OCI-LY7 (cell line): ENCODE measurements around the gene NFATC1. TPM values are rescaled to one million over a fixed set of nuclear protein-coding genes. Genes with fewer than 3 reads are reported as not detected.

Experiments used
- BruUV-seq: library from RNA; stranded (reverse); fragments of 400-500 nt; replicated peaks from 2 replicates; lab custom pipeline; 2021; lab: Mats Ljungman, UMichigan
- CTCF ChIA-PET: fragments of 300-600 bp; sonication (Branson Sonifier 250); formaldehyde crosslinking; loops from one replicate; lab custom pipeline; 2022; ENCODE audit warnings: antibody characterized with exemption; ENCODE audit not compliant: unreplicated experiment; lab: Charles Lee
- POLR2A ChIA-PET: fragments of 300-600 bp; sonication (Branson Sonifier 250); formaldehyde crosslinking; loops from one replicate; lab custom pipeline; 2022; ENCODE audit warnings: antibody characterized with exemption; lab: Charles Lee
- DNase-seq: peaks from one replicate; pipeline ENCODE4 v3.0.0-alpha.2; 2015; ENCODE audit warnings: low spot score
- H2AFZ ChIP-seq: fragments of 200-600 bp; sonication (generic), shearing (Covaris generic); 2 replicates; pipeline ENCODE4 v1.6.1; 2014; ENCODE audit warnings: mild to moderate bottlenecking, antibody characterized with exemption, low read length, moderate library complexity
- H3K27ac ChIP-seq: fragments of 200-600 bp; sonication (generic); 2 replicates; pipeline ENCODE4 v1.5.1; 2014; ENCODE audit warnings: mixed run types, low read depth, mild to moderate bottlenecking, moderate library complexity, low read length, inconsistent platforms; ENCODE audit not compliant: poor library complexity, severe bottlenecking
- H3K36me3 ChIP-seq: fragments of 200-600 bp; sonication (generic); 2 replicates; pipeline ENCODE4 v1.6.1; 2014; ENCODE audit warnings: mild to moderate bottlenecking, antibody characterized with exemption, low read length, moderate library complexity, mixed read lengths; ENCODE audit not compliant: insufficient read depth
- H3K4me1 ChIP-seq: fragments of 200-600 bp; sonication (generic); 2 replicates; pipeline ENCODE4 v1.5.1; 2014; ENCODE audit warnings: mild to moderate bottlenecking, low read length; ENCODE audit not compliant: insufficient read depth, poor library complexity, severe bottlenecking
- H3K4me2 ChIP-seq: fragments of 200-600 bp; sonication (generic); 2 replicates; pipeline ENCODE4 v1.6.1; 2014; ENCODE audit warnings: mild to moderate bottlenecking, low read length
- H3K4me3 ChIP-seq: fragments of 200-600 bp; sonication (generic); 2 replicates; pipeline ENCODE4 v1.5.1; 2014; ENCODE audit warnings: mild to moderate bottlenecking, low read depth, low read length; ENCODE audit not compliant: poor library complexity, severe bottlenecking
- H3K79me2 ChIP-seq: fragments of 200-600 bp; sonication (generic); 2 replicates; pipeline ENCODE4 v1.6.1; 2016; ENCODE audit warnings: low read depth, mild to moderate bottlenecking, low read length, moderate library complexity, mixed read lengths; ENCODE audit not compliant: insufficient read depth
- H3K9me2 ChIP-seq: fragments of 200-600 bp; sonication (generic); 2 replicates; pipeline ENCODE4 v1.6.1; 2016; ENCODE audit warnings: mild to moderate bottlenecking, low read length, mixed read lengths; ENCODE audit not compliant: insufficient read depth
- H3K9me3 ChIP-seq: fragments of 200-600 bp; sonication (generic); 2 replicates; pipeline ENCODE4 v1.6.1; 2014; ENCODE audit warnings: mild to moderate bottlenecking, mixed run types, low read length, mixed read lengths
- H4K20me1 ChIP-seq: fragments of 200-600 bp; sonication (generic); 2 replicates; pipeline ENCODE4 v1.6.1; 2014; ENCODE audit warnings: mild to moderate bottlenecking, antibody characterized with exemption, low read length, moderate library complexity, mixed read lengths; ENCODE audit not compliant: insufficient read depth
- EZH2phosphoT487 ChIP-seq: fragments of 200-600 bp; sonication (generic); IDR thresholded peaks from 2 replicates; pipeline ENCODE4 v1.6.1; 2018; ENCODE audit warnings: low read depth, borderline replicate concordance, mild to moderate bottlenecking, mixed run types, antibody characterized with exemption, low read length, moderate library complexity, mixed read lengths
- intact Hi-C: fragments of 100-400 bp; cut with micrococcal nuclease; formaldehyde crosslinking; loops from one replicate; pipeline ENCODE4 v1.10.0; 2022; ENCODE audit not compliant: unreplicated experiment
- total RNA-seq, 2 experiments: library from RNA; depleted of rRNA in 1 of 2; stranded (reverse); fragments of >200 nt in 1 of 2; shearing (Covaris generic) in 1 of 2; gene quantifications; 2 replicates each; pipeline ENCODE4 v1.2.3, GENCODE V29; 2014 to 2022
- TF ChIP-seq, protein P1 (sequence below): fragments of 200-600 bp; sonication (generic); conservative IDR thresholded peaks from 2 replicates; pipeline ENCODE4 v1.5.1; 2014; ENCODE audit warnings: mild to moderate bottlenecking, antibody characterized with exemption, low read length, moderate library complexity, mixed read lengths

Gene NFATC1
- total RNA-seq, 2 experiments from 2014 or later: 23.6 to 50.4 TPM

DNA sequence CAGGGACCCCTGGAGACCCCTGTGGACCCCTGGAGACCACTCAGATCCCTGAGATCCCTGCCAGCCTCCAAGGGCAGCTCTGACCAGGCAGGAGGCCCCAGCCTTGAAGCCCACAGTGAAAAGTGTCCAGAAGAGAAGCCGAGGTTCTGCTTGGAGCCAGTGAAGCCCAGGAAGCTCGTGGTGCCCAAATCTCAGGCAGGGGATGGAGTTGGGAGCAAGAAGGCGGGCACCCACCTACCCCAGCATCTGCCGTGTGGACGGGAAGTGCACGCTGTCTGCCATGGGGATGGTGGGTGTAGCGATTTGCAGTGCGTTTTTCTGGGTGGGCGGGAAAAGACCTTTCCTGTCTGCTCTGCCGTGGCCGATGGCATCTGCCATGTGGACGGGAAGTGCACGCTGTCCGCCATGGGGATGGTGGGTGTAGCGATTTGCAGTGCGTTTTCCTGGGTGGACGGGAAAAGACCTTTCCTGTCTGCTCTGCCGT lies 163.2 kb downstream of the NFATC1 start:
- Histone ChIP-seq H3K9me3 (peaks cover 4% of the 10 kb centered on the region), H3K36me3 (no peaks in the 10 kb centered on the region), H3K79me2 (no peaks in the 10 kb centered on the region), H3K4me1 (no peaks in the 10 kb centered on the region), H3K4me2 (no peak overlapping the region), H3K9me2 (no peaks in the 10 kb centered on the region), H3K27ac (no peak overlapping the region), H2AFZ (no peak overlapping the region), H3K4me3 (no peak overlapping the region), H4K20me1 (no peaks in the 10 kb centered on the region)
- TF ChIP-seq EZH2phosphoT487: no peak
- TF ChIP-seq, protein P1, sequence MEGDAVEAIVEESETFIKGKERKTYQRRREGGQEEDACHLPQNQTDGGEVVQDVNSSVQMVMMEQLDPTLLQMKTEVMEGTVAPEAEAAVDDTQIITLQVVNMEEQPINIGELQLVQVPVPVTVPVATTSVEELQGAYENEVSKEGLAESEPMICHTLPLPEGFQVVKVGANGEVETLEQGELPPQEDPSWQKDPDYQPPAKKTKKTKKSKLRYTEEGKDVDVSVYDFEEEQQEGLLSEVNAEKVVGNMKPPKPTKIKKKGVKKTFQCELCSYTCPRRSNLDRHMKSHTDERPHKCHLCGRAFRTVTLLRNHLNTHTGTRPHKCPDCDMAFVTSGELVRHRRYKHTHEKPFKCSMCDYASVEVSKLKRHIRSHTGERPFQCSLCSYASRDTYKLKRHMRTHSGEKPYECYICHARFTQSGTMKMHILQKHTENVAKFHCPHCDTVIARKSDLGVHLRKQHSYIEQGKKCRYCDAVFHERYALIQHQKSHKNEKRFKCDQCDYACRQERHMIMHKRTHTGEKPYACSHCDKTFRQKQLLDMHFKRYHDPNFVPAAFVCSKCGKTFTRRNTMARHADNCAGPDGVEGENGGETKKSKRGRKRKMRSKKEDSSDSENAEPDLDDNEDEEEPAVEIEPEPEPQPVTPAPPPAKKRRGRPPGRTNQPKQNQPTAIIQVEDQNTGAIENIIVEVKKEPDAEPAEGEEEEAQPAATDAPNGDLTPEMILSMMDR: no peak
- intact Hi-C loops: no loop called here
- ChIA-PET POLR2A (no interaction called here), CTCF (no interaction called here)
- DNase-seq: no peak
- BruUV-seq: no TSS peak

DNA sequence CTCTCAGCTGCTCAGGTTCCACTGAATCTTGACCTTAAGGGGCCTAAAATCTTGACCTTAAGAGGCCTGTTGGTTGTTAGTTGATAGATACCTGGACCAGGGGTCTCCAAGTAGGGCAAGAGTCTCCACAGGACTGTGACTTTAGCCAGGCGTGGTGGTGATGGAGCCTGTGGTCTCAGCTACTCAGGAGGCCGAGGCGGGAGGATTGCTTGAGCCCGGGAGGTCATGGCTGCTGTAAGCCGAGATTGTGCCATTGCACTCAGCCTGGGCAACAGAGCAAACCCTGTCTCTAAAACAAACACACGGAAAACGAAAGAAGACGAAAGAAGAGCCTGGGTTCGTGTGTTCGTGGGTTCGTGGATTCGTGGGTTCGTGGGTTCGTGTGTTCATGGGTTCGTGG lies 163.7 kb downstream of the NFATC1 start:
- intact Hi-C loops: no loop called here
- Histone ChIP-seq H2AFZ (no peak overlapping the region), H3K4me1 (no peaks in the 10 kb centered on the region), H4K20me1 (no peaks in the 10 kb centered on the region), H3K36me3 (no peaks in the 10 kb centered on the region), H3K4me2 (no peak overlapping the region), H3K4me3 (no peak overlapping the region), H3K79me2 (no peaks in the 10 kb centered on the region), H3K9me3 (peaks cover 9% of the 10 kb centered on the region), H3K27ac (no peak overlapping the region), H3K9me2 (no peaks in the 10 kb centered on the region)
- ChIA-PET CTCF (no interaction called here), POLR2A (interaction anchor here (0.6 kb wide), 1 partner anchor 860 kb away, joined by 3 read pairs; no protein-coding TSS in a partner anchor)
- no TSS peak for BruUV-seq
- no peak for DNase-seq
- no peak for TF ChIP-seq EZH2phosphoT487
- TF ChIP-seq, protein P1: no peak

DNA sequence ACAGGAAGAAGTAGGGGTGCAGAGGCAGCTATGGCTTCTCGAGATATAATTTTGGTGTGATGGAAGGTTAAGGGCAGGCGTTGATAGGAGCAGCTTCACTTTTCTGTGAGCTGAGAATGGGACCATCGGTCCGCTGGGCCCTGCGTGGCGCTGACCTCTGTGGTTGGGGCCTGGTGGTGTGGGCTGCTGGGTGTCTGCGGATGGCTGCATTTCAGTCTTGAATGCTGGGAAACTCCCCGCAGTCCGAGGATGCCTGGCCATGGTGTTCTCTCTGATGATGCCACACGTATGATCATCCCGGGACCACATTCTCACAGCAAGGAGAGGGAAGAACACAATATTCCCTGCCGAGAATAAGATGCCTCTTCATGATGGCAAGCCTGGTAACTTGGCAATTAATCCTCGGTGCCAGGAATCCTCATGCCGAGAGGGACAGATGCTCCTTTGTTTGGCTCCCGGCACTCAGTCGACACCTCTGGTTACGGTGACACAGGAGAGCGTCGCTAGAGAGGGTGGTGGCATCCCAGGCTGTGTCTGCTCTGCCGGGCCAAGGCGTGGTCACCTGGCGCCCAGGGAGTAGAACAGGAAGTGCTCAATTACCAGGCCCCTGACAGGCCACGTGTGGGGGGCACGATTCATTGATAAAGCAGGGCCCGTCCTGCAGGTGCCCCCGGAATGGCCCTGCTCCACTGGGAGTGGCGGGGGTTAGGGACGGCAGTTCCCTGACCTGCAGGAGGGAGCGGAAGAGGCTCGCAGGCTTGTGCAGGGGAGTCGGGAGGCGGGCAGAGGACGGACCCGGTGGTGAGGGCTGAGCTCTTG lies 164.5 kb downstream of the NFATC1 start:
- TF ChIP-seq EZH2phosphoT487: no peak
- TF ChIP-seq, protein P1: no peak
- H3K4me1 ChIP-seq: no peaks in the 10 kb centered on the region
- DNase-seq: no peak
- no peak overlapping the region for H3K4me2 ChIP-seq
- no peaks in the 10 kb centered on the region for H3K9me2 ChIP-seq
- no peaks in the 10 kb centered on the region for H3K79me2 ChIP-seq
- no TSS peak for BruUV-seq
- no peak overlapping the region for H2AFZ ChIP-seq
- ChIA-PET POLR2A (interaction anchor here (0.6 kb wide), 1 partner anchor 861 kb away, joined by 3 read pairs; no protein-coding TSS in a partner anchor), CTCF (no interaction called here)
- H3K9me3 ChIP-seq: peaks cover 11% of the 10 kb centered on the region
- no peak overlapping the region for H3K27ac ChIP-seq
- no peak overlapping the region for H3K4me3 ChIP-seq
- no peaks in the 10 kb centered on the region for H3K36me3 ChIP-seq
- no peaks in the 10 kb centered on the region for H4K20me1 ChIP-seq
- intact Hi-C loops: no loop called here
